CD4-positive, alpha-beta T cell (primary cell): Measurements from ENCODE around the gene MIAT. TPM values are rescaled to one million over a fixed set of nuclear protein-coding genes. Genes with fewer than 3 reads are reported as not detected.

Source experiments
- ATAC-seq: fragments of 200-7000 bp; cut with Tn5 transposase; one replicate; pipeline ENCODE4 v1.10.0; 2022; ENCODE audit warnings: mild to moderate bottlenecking; ENCODE audit not compliant: poor library complexity
- CTCF ChIA-PET: fragments of 350-600 bp; sonication (Branson Sonifier 250); formaldehyde crosslinking; loops from one replicate; lab custom pipeline; 2021; ENCODE audit warnings: antibody characterized with exemption, inconsistent platforms; lab: Charles Lee
- POLR2A ChIA-PET: fragments of 350-600 bp; sonication (Branson Sonifier 250); formaldehyde crosslinking; loops from one replicate; lab custom pipeline; 2021; ENCODE audit warnings: antibody characterized with exemption, inconsistent platforms; lab: Charles Lee
- DNase-seq, 14 experiments: peaks; one replicate each; pipeline ENCODE4 v3.0.0-alpha.2; 2013 to 2020; ENCODE audit warnings: mixed read lengths in 2 of 14
- H3K27ac ChIP-seq, 2 donors: one replicate each; pipeline versions ENCODE4 v1.5.1 to v1.7.0; 2013; ENCODE audit warnings: low read length in 2 of 2, low read depth in 1 of 2, mild to moderate bottlenecking in 1 of 2
- H3K27me3 ChIP-seq, 2 experiments: 1 replicate in 1 of 2; 2 replicates in 1 of 2; pipeline versions ENCODE4 v1.6.1 to v1.7.0; 2013; ENCODE audit warnings: low read length in 2 of 2, control low read depth in 1 of 2, mild to moderate bottlenecking in 1 of 2, moderate library complexity in 1 of 2; ENCODE audit not compliant: insufficient read depth in 2 of 2, control insufficient read depth in 1 of 2
- H3K36me3 ChIP-seq: one replicate; pipeline ENCODE4 v1.6.1; 2013; ENCODE audit warnings: low read length, control low read depth; ENCODE audit not compliant: insufficient read depth
- H3K4me1 ChIP-seq: one replicate; pipeline ENCODE4 v1.6.1; 2013; ENCODE audit warnings: low read length, control low read depth; ENCODE audit not compliant: insufficient read depth
- H3K4me3 ChIP-seq: one replicate; pipeline ENCODE4 v1.5.1; 2013; ENCODE audit warnings: mild to moderate bottlenecking, low read length, moderate library complexity
- H3K9me3 ChIP-seq, 2 experiments: 1 replicate in 1 of 2; 2 replicates in 1 of 2; pipeline versions ENCODE4 v1.6.1 to v1.7.0; 2013; ENCODE audit warnings: low read length in 2 of 2, mild to moderate bottlenecking in 2 of 2, control low read depth in 1 of 2, moderate library complexity in 1 of 2; ENCODE audit not compliant: control insufficient read depth in 1 of 2, insufficient read depth in 1 of 2
- H3K27ac Mint-ChIP-seq: one replicate; pipeline ENCODE4 v1.8.0; 2020; ENCODE audit warnings: mixed read lengths
- H3K27me3 Mint-ChIP-seq: one replicate; pipeline ENCODE4 v1.8.0; 2021; ENCODE audit warnings: mixed read lengths
- H3K36me3 Mint-ChIP-seq: one replicate; pipeline ENCODE4 v1.8.0; 2021; ENCODE audit warnings: low read depth, mixed read lengths
- H3K4me1 Mint-ChIP-seq: one replicate; pipeline ENCODE4 v1.8.0; 2021; ENCODE audit warnings: low read depth, mixed read lengths
- H3K4me3 Mint-ChIP-seq: one replicate; pipeline ENCODE4 v1.8.0; 2020; ENCODE audit warnings: mild to moderate bottlenecking, mixed read lengths
- H3K9me3 Mint-ChIP-seq: one replicate; pipeline ENCODE4 v1.8.0; 2020; ENCODE audit warnings: mixed read lengths
- CTCF ChIP-seq: fragments of 200-600 bp; IDR thresholded peaks from one replicate; pipeline ENCODE4 v1.8.0; 2022; ENCODE audit warnings: antibody characterized with exemption, mild to moderate bottlenecking
- intact Hi-C, 2 experiments: fragments of 100-400 bp; cut with DNase I in 1 of 2; cut with micrococcal nuclease in 1 of 2; formaldehyde crosslinking; loops; one replicate each; pipeline versions ENCODE4 v1.15.1 to v1.9.0; 2023 to 2025; cut with DNase I, micrococcal nuclease
- total RNA-seq, 174 experiments: library from RNA in 2 of 174; stranded (reverse) in 2 of 174; gene quantifications; one replicate each; pipeline ENCODE4 v1.2.3 and lab custom pipeline; 2021 to 2026

The MIAT gene
- total RNA-seq, 2 experiments from 2014 or later = 26.8 to 27.2 TPM

- peaks cover 47% of the 10 kb centered on the region for H3K36me3 ChIP-seq
- peak overlapping the region; percentile 86 for H3K4me3 Mint-ChIP-seq
- CTCF ChIA-PET = interaction anchor here (0.6 to 2.2 kb wide), 6 partner anchors 10 to 200 kb away, joined by 3 to 14 read pairs (median 3); no protein-coding TSS in a partner anchor
- H3K4me3 ChIP-seq = no peak overlapping the region
- H3K4me1 Mint-ChIP-seq = peaks cover 75% of the 10 kb centered on the region
- peaks cover 69% of the 10 kb centered on the region for H3K4me1 ChIP-seq
- no peaks in the 10 kb centered on the region for H3K27me3 Mint-ChIP-seq
- H3K27me3 ChIP-seq = no peaks in the 10 kb centered on the region
- peak overlapping the region; percentile 46 for H3K27ac Mint-ChIP-seq
- POLR2A ChIA-PET = no interaction called here
- H3K27ac ChIP-seq = no peak overlapping the region
- DNase-seq (peak; percentile 43 to 82 (median 64)), ATAC-seq (peak; percentile 88)
- intact Hi-C loops = loop anchor here (2.0 to 10.0 kb wide), 2 partner anchors 78 to 1614 kb away; no protein-coding TSS in a partner anchor
- peak; percentile 91 for TF ChIP-seq CTCF
- peaks cover 0 to 3% of the 10 kb centered on the region in 2 experiments for H3K9me3 ChIP-seq
- H3K36me3 Mint-ChIP-seq = peaks cover 81% of the 10 kb centered on the region
- no peaks in the 10 kb centered on the region for H3K9me3 Mint-ChIP-seq
These were observed 21.7 kb downstream of the MIAT start for GRCh38 chr22:26679003-26679629.

GRCh38 chr22:26680485-26680884 is 23.1 kb downstream of the MIAT start:
- Mint-ChIP-seq H3K27ac (no peak overlapping the region), H3K27me3 (no peaks in the 10 kb centered on the region), H3K9me3 (no peaks in the 10 kb centered on the region), H3K4me3 (no peak overlapping the region), H3K4me1 (peaks cover 72% of the 10 kb centered on the region), H3K36me3 (peaks cover 72% of the 10 kb centered on the region)
- Histone ChIP-seq H3K27ac (no peak overlapping the region), H3K27me3 (no peaks in the 10 kb centered on the region), H3K4me3 (no peak overlapping the region), H3K9me3 (peaks cover 0 to 3% of the 10 kb centered on the region in 2 experiments), H3K36me3 (peaks cover 51% of the 10 kb centered on the region), H3K4me1 (peaks cover 61% of the 10 kb centered on the region)
- ATAC-seq = no peak
- ChIA-PET CTCF (no interaction called here), POLR2A (no interaction called here)
- no peak for DNase-seq
- no peak for TF ChIP-seq CTCF
- intact Hi-C loops = no loop called here

- no peaks in the 10 kb centered on the region for H3K27me3 ChIP-seq
- ATAC-seq = no peak
- peaks cover 0 to 3% of the 10 kb centered on the region in 2 experiments for H3K9me3 ChIP-seq
- no peak for DNase-seq
- Mint-ChIP-seq H3K27me3 (no peaks in the 10 kb centered on the region), H3K4me3 (no peak overlapping the region), H3K9me3 (no peaks in the 10 kb centered on the region), H3K4me1 (peaks cover 71% of the 10 kb centered on the region), H3K36me3 (peaks cover 73% of the 10 kb centered on the region), H3K27ac (peak overlapping the region; percentile 36)
- H3K4me1 ChIP-seq = peaks cover 52% of the 10 kb centered on the region
- no peak overlapping the region for H3K4me3 ChIP-seq
- intact Hi-C loops = no loop called here
- H3K36me3 ChIP-seq = peaks cover 47% of the 10 kb centered on the region
- POLR2A ChIA-PET = no interaction called here
- H3K27ac ChIP-seq = no peak overlapping the region
- CTCF ChIA-PET = no interaction called here
- TF ChIP-seq CTCF = no peak
These were observed 24.0 kb downstream of the MIAT start for GRCh38 chr22:26681395-26681821.
